Upper lobe of left lung (tissue), 4 donors: ENCODE results near the gene AKAP6.

Source experiments
- EP300 ChIP-seq, 4 donors: sonication (generic); formaldehyde crosslinking; IDR thresholded peaks; one replicate each; pipeline ENCODE4 v1.5.1; 2017; ENCODE audit warnings: antibody characterized with exemption in 4 of 4, control low read depth in 2 of 4
- POLR2A ChIP-seq, 4 donors: fragments of 450-650 bp; IDR thresholded peaks; one replicate each; pipeline ENCODE4 v1.5.1; 2016 to 2017; ENCODE audit warnings: antibody characterized with exemption in 4 of 4, mild to moderate bottlenecking in 2 of 4
- POLR2AphosphoS5 ChIP-seq, 2 donors: sonication (generic); formaldehyde crosslinking; IDR thresholded peaks; one replicate each; pipeline ENCODE4 v1.5.1; 2017; ENCODE audit warnings: antibody characterized with exemption in 2 of 2
- TF ChIP-seq, protein P1 (sequence below), 6 experiments: fragments of 450-650 bp in 4 of 6; fragments of 200-600 bp in 2 of 6; sonication (generic) in 2 of 6; IDR thresholded peaks; one replicate each; pipeline ENCODE4 v1.5.1; 2016 to 2019; ENCODE audit warnings: antibody characterized with exemption in 6 of 6

GRCh38 chr14:32434180-32434579 lies 105.1 kb downstream of the AKAP6 start:
- TF ChIP-seq, protein P1, sequence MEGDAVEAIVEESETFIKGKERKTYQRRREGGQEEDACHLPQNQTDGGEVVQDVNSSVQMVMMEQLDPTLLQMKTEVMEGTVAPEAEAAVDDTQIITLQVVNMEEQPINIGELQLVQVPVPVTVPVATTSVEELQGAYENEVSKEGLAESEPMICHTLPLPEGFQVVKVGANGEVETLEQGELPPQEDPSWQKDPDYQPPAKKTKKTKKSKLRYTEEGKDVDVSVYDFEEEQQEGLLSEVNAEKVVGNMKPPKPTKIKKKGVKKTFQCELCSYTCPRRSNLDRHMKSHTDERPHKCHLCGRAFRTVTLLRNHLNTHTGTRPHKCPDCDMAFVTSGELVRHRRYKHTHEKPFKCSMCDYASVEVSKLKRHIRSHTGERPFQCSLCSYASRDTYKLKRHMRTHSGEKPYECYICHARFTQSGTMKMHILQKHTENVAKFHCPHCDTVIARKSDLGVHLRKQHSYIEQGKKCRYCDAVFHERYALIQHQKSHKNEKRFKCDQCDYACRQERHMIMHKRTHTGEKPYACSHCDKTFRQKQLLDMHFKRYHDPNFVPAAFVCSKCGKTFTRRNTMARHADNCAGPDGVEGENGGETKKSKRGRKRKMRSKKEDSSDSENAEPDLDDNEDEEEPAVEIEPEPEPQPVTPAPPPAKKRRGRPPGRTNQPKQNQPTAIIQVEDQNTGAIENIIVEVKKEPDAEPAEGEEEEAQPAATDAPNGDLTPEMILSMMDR (IDR thresholded peaks at IDR 0.05) = no peak
- TF ChIP-seq POLR2AphosphoS5 (IDR thresholded peaks at IDR 0.05) (no peak), POLR2A (IDR thresholded peaks at IDR 0.05) (no peak), EP300 (IDR thresholded peaks at IDR 0.05) (no peak)
